ENCODE data around the gene CCDC191.

Gene CCDC191

GRCh38 chr3:113983544-113983943, 72.8 kb downstream of the CCDC191 start:
- no peak for ATAC-seq
- TF ChIP-seq OSR1 (CRISPR knock-in tag; IDR thresholded peaks at IDR 0.05) (no peak), CSDC2 (CRISPR knock-in tag; IDR thresholded peaks at IDR 0.05) (no peak)
- TF ChIP-seq, protein P1, sequence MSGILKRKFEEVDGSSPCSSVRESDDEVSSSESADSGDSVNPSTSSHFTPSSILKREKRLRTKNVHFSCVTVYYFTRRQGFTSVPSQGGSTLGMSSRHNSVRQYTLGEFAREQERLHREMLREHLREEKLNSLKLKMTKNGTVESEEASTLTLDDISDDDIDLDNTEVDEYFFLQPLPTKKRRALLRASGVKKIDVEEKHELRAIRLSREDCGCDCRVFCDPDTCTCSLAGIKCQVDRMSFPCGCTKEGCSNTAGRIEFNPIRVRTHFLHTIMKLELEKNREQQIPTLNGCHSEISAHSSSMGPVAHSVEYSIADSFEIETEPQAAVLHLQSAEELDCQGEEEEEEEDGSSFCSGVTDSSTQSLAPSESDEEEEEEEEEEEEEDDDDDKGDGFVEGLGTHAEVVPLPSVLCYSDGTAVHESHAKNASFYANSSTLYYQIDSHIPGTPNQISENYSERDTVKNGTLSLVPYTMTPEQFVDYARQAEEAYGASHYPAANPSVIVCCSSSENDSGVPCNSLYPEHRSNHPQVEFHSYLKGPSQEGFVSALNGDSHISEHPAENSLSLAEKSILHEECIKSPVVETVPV (CRISPR knock-in tag; IDR thresholded peaks at IDR 0.05), result no peak

DNA sequence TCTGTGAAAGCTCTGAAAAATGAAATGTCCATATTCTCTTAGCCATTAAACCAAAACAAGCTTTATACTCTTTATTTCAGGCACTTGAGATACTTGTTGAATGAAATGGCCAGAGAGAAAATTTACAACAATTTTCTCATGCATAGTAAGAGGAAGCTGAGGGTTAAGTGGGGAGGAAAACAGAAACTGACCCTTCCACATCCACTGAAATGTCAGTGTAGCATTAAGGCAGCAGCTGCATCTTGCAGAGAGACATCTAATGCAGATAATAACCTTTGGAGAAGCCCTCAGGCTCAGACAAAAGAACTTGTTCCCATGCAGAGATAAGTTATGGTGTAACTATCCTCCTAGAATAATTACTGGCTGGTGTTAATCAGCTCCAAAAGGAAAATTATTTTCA, 74.5 kb downstream of the CCDC191 start:
- ATAC-seq, result no peak
- TF ChIP-seq, protein P2, sequence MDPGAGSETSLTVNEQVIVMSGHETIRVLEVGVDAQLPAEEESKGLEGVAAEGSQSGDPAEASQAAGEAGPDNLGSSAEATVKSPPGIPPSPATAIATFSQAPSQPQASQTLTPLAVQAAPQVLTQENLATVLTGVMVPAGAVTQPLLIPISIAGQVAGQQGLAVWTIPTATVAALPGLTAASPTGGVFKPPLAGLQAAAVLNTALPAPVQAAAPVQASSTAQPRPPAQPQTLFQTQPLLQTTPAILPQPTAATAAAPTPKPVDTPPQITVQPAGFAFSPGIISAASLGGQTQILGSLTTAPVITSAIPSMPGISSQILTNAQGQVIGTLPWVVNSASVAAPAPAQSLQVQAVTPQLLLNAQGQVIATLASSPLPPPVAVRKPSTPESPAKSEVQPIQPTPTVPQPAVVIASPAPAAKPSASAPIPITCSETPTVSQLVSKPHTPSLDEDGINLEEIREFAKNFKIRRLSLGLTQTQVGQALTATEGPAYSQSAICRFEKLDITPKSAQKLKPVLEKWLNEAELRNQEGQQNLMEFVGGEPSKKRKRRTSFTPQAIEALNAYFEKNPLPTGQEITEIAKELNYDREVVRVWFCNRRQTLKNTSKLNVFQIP (CRISPR knock-in tag; IDR thresholded peaks at IDR 0.05; ENCODE audit: borderline replicate concordance, low read depth), result no peak

GRCh38 chr3:113979916-113980315, 76.4 kb downstream of the CCDC191 start:
- ATAC-seq, result no peak
- TF ChIP-seq GLIS3 (CRISPR knock-in tag; IDR thresholded peaks at IDR 0.05) (no peak), ZFP3 (CRISPR knock-in tag; IDR thresholded peaks at IDR 0.05) (no peak), OSR1 (CRISPR knock-in tag; IDR thresholded peaks at IDR 0.05) (no peak), RARB (CRISPR knock-in tag; IDR thresholded peaks at IDR 0.05) (no peak), ZNF565 (CRISPR knock-in tag; conservative IDR thresholded peaks at IDR 0.05; ENCODE audit: low read depth) (no peak), PPARA (CRISPR knock-in tag; IDR thresholded peaks at IDR 0.05; ENCODE audit: borderline replicate concordance) (no peak), ZNF8 (CRISPR knock-in tag; IDR thresholded peaks at IDR 0.05) (no peak), ARNTL (CRISPR knock-in tag; IDR thresholded peaks at IDR 0.05; ENCODE audit: borderline replicate concordance, low read depth) (no peak), TOX (CRISPR knock-in tag; IDR thresholded peaks at IDR 0.05; ENCODE audit: borderline replicate concordance) (no peak), ESRRG (CRISPR knock-in tag; IDR thresholded peaks at IDR 0.05) (no peak), ISL1 (CRISPR knock-in tag; IDR thresholded peaks at IDR 0.05) (no peak)

DNA sequence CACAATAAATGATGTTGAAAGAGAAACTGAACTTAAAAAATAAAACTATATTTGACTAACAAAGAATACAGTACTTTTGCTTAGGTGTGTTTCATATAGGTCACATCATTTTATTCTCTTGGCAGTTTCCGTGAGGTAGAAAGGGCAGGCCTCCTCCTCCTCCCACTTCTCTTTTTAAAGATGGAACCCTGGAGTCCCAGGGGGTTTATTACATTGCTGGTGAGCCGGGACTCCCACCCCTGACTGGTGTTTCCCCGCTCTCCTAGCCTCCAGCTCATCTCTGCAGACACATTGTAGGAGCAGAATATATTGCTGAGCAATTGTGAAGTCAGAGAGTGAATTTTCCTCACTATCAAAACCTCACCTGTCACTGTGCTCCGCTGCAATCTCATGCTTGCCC, 78.5 kb downstream of the CCDC191 start:
- TF ChIP-seq, protein P2 (CRISPR knock-in tag; IDR thresholded peaks at IDR 0.05; ENCODE audit: borderline replicate concordance, low read depth), result no peak
- TF ChIP-seq PPARA (CRISPR knock-in tag; IDR thresholded peaks at IDR 0.05; ENCODE audit: borderline replicate concordance), result no peak
- TF ChIP-seq ZFP30 (CRISPR knock-in tag; IDR thresholded peaks at IDR 0.05), result no peak
- no peak for TF ChIP-seq TCF4 (CRISPR knock-in tag; IDR thresholded peaks at IDR 0.05; ENCODE audit: borderline replicate concordance)
- no peak for TF ChIP-seq ZNF8 (CRISPR knock-in tag; IDR thresholded peaks at IDR 0.05)
- TF ChIP-seq ESRRG (CRISPR knock-in tag; IDR thresholded peaks at IDR 0.05), result no peak
- TF ChIP-seq BACH2 (CRISPR knock-in tag; IDR thresholded peaks at IDR 0.05; ENCODE audit: borderline replicate concordance), result no peak
- TF ChIP-seq, protein P1 (CRISPR knock-in tag; IDR thresholded peaks at IDR 0.05), result no peak
- ATAC-seq, result no peak

DNA sequence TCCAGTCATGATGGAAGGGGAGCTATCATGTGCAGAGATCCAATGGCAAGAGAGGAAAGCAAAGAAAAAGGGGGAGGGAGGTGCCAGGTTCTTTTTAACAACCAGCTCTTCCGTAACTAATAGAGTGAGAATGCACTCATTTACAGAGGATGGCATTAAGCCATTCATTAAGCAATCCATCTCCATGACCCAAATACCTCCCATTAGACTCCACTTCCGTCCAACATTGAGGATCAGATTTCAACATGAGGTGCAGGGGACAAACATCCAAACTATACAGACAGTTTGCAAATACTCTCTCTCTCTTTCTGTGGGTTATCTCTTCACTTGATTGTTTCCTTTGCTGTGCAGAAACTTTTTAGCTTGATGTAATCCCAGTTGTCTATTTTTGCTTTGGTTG, 87.3 kb downstream of the CCDC191 start:
- TF ChIP-seq SNAI2 (CRISPR knock-in tag; IDR thresholded peaks at IDR 0.05), result no peak
- TF ChIP-seq TOX (CRISPR knock-in tag; IDR thresholded peaks at IDR 0.05; ENCODE audit: borderline replicate concordance), result no peak
- TF ChIP-seq GLIS3 (CRISPR knock-in tag; IDR thresholded peaks at IDR 0.05), result no peak
- TF ChIP-seq PPARA (CRISPR knock-in tag; IDR thresholded peaks at IDR 0.05; ENCODE audit: borderline replicate concordance), result no peak
- no peak for TF ChIP-seq ESRRG (CRISPR knock-in tag; IDR thresholded peaks at IDR 0.05)
- no peak for ATAC-seq

- no peak for ATAC-seq
- TF ChIP-seq, protein P2 (CRISPR knock-in tag; IDR thresholded peaks at IDR 0.05; ENCODE audit: borderline replicate concordance, low read depth), result no peak
- TF ChIP-seq ZFP3 (CRISPR knock-in tag; IDR thresholded peaks at IDR 0.05) (no peak), SNAI2 (CRISPR knock-in tag; IDR thresholded peaks at IDR 0.05) (no peak), TCF4 (CRISPR knock-in tag; IDR thresholded peaks at IDR 0.05; ENCODE audit: borderline replicate concordance) (no peak), ZC3H10 (CRISPR knock-in tag; IDR thresholded peaks at IDR 0.05) (no peak), ZNF8 (CRISPR knock-in tag; IDR thresholded peaks at IDR 0.05) (no peak), TSHZ2 (CRISPR knock-in tag; IDR thresholded peaks at IDR 0.05) (no peak), ZFP30 (CRISPR knock-in tag; IDR thresholded peaks at IDR 0.05) (no peak), CSDC2 (CRISPR knock-in tag; IDR thresholded peaks at IDR 0.05) (no peak), BACH2 (CRISPR knock-in tag; IDR thresholded peaks at IDR 0.05; ENCODE audit: borderline replicate concordance) (no peak), ESRRG (CRISPR knock-in tag; IDR thresholded peaks at IDR 0.05) (no peak), ARNTL (CRISPR knock-in tag; IDR thresholded peaks at IDR 0.05; ENCODE audit: borderline replicate concordance, low read depth) (no peak), PPARA (CRISPR knock-in tag; IDR thresholded peaks at IDR 0.05; ENCODE audit: borderline replicate concordance) (no peak), ZNF565 (CRISPR knock-in tag; conservative IDR thresholded peaks at IDR 0.05; ENCODE audit: low read depth) (no peak)
These were observed 90.2 kb downstream of the CCDC191 start for GRCh38 chr3:113966172-113966571.
